Measurements from ENCODE around the gene PCYT1A. TPM values are rescaled to one million over a fixed set of nuclear protein-coding genes. Genes with fewer than 3 reads are reported as not detected.

PCYT1A gene
- total RNA-seq, 1 donor from 2014 or later = 33.9 TPM

DNA sequence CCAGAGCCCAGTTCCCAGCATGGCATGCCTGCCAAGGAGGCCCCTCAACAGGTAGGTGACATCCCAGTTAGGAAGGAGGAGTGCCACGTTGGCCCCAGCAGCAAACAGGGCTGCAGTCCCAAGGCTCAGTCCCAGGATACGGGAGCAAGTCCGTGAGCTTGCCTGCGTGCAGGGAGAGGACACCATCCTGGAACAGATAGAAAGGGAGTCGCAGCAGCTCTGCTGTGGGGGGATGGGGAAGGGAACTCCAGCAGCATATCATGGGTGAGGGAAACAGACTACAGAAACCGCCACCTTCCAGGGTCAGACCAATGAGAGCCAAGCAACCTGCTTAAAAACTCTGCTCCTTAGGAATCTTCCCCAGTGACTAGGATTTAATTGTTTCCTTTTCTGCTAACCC lies 39.9 kb upstream of the PCYT1A start:
- Mint-ChIP-seq H3K27me3 (peaks cover 8% of the 10 kb centered on the region), H3K4me1 (ENCODE audit: low read depth) (no peaks in the 10 kb centered on the region), H3K4me3 (ENCODE audit: low read depth) (no peak overlapping the region), H3K9me3 (ENCODE audit: low read depth) (no peaks in the 10 kb centered on the region), H3K27ac (no peak overlapping the region), H3K36me3 (ENCODE audit: insufficient read depth) (no peaks in the 10 kb centered on the region)
- TF ChIP-seq, protein P1, sequence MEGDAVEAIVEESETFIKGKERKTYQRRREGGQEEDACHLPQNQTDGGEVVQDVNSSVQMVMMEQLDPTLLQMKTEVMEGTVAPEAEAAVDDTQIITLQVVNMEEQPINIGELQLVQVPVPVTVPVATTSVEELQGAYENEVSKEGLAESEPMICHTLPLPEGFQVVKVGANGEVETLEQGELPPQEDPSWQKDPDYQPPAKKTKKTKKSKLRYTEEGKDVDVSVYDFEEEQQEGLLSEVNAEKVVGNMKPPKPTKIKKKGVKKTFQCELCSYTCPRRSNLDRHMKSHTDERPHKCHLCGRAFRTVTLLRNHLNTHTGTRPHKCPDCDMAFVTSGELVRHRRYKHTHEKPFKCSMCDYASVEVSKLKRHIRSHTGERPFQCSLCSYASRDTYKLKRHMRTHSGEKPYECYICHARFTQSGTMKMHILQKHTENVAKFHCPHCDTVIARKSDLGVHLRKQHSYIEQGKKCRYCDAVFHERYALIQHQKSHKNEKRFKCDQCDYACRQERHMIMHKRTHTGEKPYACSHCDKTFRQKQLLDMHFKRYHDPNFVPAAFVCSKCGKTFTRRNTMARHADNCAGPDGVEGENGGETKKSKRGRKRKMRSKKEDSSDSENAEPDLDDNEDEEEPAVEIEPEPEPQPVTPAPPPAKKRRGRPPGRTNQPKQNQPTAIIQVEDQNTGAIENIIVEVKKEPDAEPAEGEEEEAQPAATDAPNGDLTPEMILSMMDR (IDR thresholded peaks at IDR 0.05; ENCODE audit: unreplicated experiment) = no peak
- DNase-seq (ENCODE audit: low spot score, unreplicated experiment) = no peak

DNA sequence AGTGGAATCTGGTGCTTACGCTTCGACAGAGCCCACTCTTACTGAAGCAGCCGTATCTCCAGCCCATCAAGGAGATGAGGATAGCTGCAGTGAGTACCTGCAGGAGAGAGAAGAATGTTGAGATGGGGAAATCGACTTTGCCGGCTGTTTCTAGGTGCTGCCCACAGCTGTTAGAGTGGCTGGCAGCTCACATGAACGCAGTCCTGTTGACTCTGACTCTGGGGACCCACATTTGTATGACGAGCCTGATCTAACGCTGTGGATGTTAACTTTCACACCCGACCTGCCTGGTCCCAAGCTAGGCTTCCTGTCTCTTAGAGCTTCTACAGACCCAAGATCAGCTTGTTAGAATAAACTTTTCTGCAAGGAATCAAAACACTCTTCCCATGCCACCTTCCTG lies 39.4 kb upstream of the PCYT1A start:
- Mint-ChIP-seq H3K27me3 (peaks cover 8% of the 10 kb centered on the region), H3K36me3 (ENCODE audit: insufficient read depth) (no peaks in the 10 kb centered on the region), H3K27ac (no peak overlapping the region), H3K4me3 (ENCODE audit: low read depth) (no peak overlapping the region), H3K9me3 (ENCODE audit: low read depth) (no peaks in the 10 kb centered on the region), H3K4me1 (ENCODE audit: low read depth) (no peaks in the 10 kb centered on the region)
- TF ChIP-seq, protein P1 (IDR thresholded peaks at IDR 0.05; ENCODE audit: unreplicated experiment) = no peak
- DNase-seq (ENCODE audit: low spot score, unreplicated experiment) = no peak

DNA sequence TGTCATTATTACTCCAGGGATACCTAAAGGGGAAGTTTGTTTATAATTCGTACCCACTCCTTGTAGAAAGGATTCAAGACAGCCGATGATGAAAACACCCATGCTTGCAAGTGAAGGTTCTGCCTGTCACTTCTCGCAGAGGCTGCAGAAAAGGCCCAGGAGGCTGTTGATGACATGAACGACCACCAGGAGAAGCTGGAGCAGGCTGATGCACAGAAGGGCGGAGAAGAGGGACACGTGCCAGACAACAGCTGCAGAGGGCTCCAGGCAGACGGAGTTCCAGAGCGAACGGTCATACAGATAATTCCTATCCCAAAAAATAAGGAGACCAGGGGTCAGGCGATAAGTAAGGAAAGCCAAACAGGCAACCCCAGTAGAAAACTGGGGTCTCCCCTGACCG lies 36.2 kb upstream of the PCYT1A start:
- TF ChIP-seq, protein P1 (IDR thresholded peaks at IDR 0.05; ENCODE audit: unreplicated experiment) = peak; percentile 40
- Mint-ChIP-seq H3K4me3 (ENCODE audit: low read depth) (no peak overlapping the region), H3K4me1 (ENCODE audit: low read depth) (no peaks in the 10 kb centered on the region), H3K9me3 (ENCODE audit: low read depth) (no peaks in the 10 kb centered on the region), H3K36me3 (ENCODE audit: insufficient read depth) (no peaks in the 10 kb centered on the region), H3K27ac (no peak overlapping the region), H3K27me3 (peaks cover 8% of the 10 kb centered on the region)
- DNase-seq (ENCODE audit: low spot score, unreplicated experiment) = no peak

DNA sequence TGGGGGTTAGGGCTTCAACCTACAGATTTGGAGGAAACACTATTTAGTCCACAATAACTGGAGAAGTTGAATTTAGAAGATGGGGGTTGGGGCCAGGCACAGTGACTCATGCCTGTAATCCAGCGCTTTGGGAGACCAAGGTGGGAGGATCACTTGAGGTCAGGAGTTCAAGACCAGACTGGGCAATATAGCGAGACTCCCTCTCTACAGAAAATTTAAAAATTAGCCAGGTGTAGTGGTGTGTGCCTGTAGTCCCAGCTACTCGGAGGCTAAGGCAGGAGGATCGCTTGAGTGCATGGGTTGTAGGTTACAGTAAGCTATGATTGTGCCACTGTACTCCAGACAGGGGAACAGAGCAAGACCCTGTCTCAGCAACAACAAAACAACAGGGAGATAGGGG lies 35.5 kb upstream of the PCYT1A start:
- DNase-seq (ENCODE audit: low spot score, unreplicated experiment) = no peak
- Mint-ChIP-seq H3K36me3 (ENCODE audit: insufficient read depth) (no peaks in the 10 kb centered on the region), H3K9me3 (ENCODE audit: low read depth) (no peaks in the 10 kb centered on the region), H3K4me1 (ENCODE audit: low read depth) (no peaks in the 10 kb centered on the region), H3K27me3 (peaks cover 8% of the 10 kb centered on the region), H3K4me3 (ENCODE audit: low read depth) (no peak overlapping the region), H3K27ac (no peak overlapping the region)
- TF ChIP-seq, protein P1 (IDR thresholded peaks at IDR 0.05; ENCODE audit: unreplicated experiment) = no peak

DNA sequence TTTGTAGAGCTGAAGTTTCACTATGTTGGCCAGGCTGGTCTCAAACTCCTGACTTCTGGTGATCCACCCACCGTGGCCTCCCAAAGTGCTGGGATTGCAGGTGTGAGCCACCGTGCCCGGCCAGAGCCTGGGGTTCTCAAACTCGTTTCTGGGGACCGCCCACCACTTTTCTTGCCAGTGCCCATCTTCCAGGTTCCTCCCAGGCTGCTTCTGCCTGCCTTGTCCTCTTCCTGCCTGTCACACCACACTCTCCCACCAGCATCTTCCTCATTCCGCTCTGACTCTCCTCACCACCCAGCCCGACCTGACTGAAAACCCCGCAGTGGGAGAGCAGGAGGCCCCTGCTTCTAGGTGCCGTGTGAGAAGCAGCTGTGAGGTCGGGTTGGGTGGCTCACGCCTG lies 33.6 kb upstream of the PCYT1A start:
- TF ChIP-seq, protein P1 (IDR thresholded peaks at IDR 0.05; ENCODE audit: unreplicated experiment) = no peak
- no peaks in the 10 kb centered on the region for H3K36me3 Mint-ChIP-seq (ENCODE audit: insufficient read depth)
- H3K9me3 Mint-ChIP-seq (ENCODE audit: low read depth) = no peaks in the 10 kb centered on the region
- H3K4me3 Mint-ChIP-seq (ENCODE audit: low read depth) = peak overlapping the region; percentile 19
- no peak overlapping the region for H3K27ac Mint-ChIP-seq
- H3K4me1 Mint-ChIP-seq (ENCODE audit: low read depth) = no peaks in the 10 kb centered on the region
- DNase-seq (ENCODE audit: low spot score, unreplicated experiment) = no peak
- H3K27me3 Mint-ChIP-seq = no peaks in the 10 kb centered on the region
